KMS-11 (cell line): ENCODE data around the gene ALKBH8.

Experiments
- H2AFZ ChIP-seq: fragments of 200-600 bp; sonication (generic); 2 replicates; pipeline ENCODE4 v1.6.1; 2016; ENCODE audit warnings: antibody characterized with exemption, mixed run types, low read depth
- H3K27ac ChIP-seq: fragments of 200-600 bp; sonication (generic); 2 replicates; pipeline ENCODE4 v1.6.1; 2016; ENCODE audit warnings: mild to moderate bottlenecking, mixed run types
- H3K27me3 ChIP-seq: fragments of 200-600 bp; sonication (generic); 2 replicates; pipeline ENCODE4 v1.6.1; 2017; ENCODE audit warnings: mild to moderate bottlenecking, low read depth, mixed run types, moderate library complexity; ENCODE audit not compliant: insufficient read depth
- H3K36me3 ChIP-seq: fragments of 200-600 bp; sonication (generic); 2 replicates; pipeline ENCODE4 v1.6.1; 2017; ENCODE audit warnings: mild to moderate bottlenecking, mixed run types; ENCODE audit not compliant: insufficient read depth
- H3K4me1 ChIP-seq: fragments of 200-600 bp; sonication (generic); 2 replicates; pipeline ENCODE4 v1.6.1; 2016; ENCODE audit warnings: mild to moderate bottlenecking, low read depth, mixed run types; ENCODE audit not compliant: poor library complexity, severe bottlenecking
- H3K4me2 ChIP-seq: fragments of 200-600 bp; sonication (generic); 2 replicates; pipeline ENCODE4 v1.7.0; 2016; ENCODE audit warnings: mild to moderate bottlenecking, mixed run types
- H3K4me3 ChIP-seq: fragments of 200-600 bp; sonication (generic); IDR thresholded peaks from 2 replicates; pipeline ENCODE4 v1.6.1; 2017; ENCODE audit warnings: low read depth, low read length, mixed read lengths; ENCODE audit not compliant: insufficient read depth
- H3K79me2 ChIP-seq: fragments of 200-600 bp; sonication (generic); 2 replicates; pipeline ENCODE4 v1.6.1; 2016; ENCODE audit warnings: low read depth, mixed run types; ENCODE audit not compliant: insufficient read depth
- H3K9ac ChIP-seq: fragments of 200-600 bp; sonication (generic); 2 replicates; pipeline ENCODE4 v1.6.1; 2016; ENCODE audit warnings: mild to moderate bottlenecking, mixed run types
- H4K20me1 ChIP-seq: fragments of 200-600 bp; sonication (generic); 2 replicates; pipeline ENCODE4 v1.6.1; 2016; ENCODE audit warnings: mild to moderate bottlenecking, mixed run types; ENCODE audit not compliant: insufficient read depth
- CTCF ChIP-seq: fragments of 200-600 bp; sonication (generic); conservative IDR thresholded peaks from 2 replicates; pipeline ENCODE4 v1.6.1; 2017; ENCODE audit warnings: low read depth, mild to moderate bottlenecking, antibody characterized with exemption, low read length, moderate library complexity, mixed read lengths

ALKBH8 gene

DNA sequence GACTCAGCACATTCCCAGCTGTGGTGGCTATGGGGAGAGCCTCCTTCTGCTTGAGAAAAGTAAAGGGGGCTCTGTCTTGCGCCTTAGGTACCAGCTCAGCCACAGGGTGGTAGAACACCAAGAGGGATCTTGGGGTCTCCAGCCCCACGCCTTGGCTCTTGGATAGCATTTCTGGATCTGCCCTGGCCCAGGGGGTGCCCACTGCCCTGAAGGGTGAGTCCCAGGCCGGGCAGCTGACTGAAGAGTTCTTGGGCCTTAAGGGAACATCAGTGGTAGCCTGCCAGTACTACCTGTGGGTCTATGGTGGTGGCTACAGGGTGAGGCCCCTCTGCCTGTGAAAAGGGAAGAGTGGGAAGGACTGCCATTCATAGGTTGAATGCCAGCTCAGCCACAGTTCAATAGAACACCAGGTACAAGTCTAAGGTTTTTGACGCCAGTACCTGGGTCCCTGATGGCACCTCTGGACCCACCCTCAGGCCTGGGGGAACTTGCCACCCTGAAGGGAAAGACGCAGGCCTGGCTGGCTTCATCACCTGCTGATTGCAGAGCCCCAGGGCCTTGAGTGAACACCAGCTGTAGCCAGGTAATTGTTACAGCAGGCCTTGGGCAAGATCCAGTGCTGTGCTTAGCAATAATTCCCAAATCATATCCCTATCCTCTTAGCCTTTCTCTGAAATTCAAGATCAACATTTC, 111.8 kb downstream of the ALKBH8 start:
- H3K9ac ChIP-seq, result no peak overlapping the region
- TF ChIP-seq CTCF, result no peak
- no peaks in the 10 kb centered on the region for H4K20me1 ChIP-seq
- H3K4me1 ChIP-seq, result peaks cover 17% of the 10 kb centered on the region
- no peaks in the 10 kb centered on the region for H3K36me3 ChIP-seq
- H3K27ac ChIP-seq, result no peak overlapping the region
- no peak overlapping the region for H2AFZ ChIP-seq
- H3K4me3 ChIP-seq, result no peak overlapping the region
- H3K4me2 ChIP-seq, result no peak overlapping the region
- H3K79me2 ChIP-seq, result peaks cover 14% of the 10 kb centered on the region; the same call in 1 of the 2 replicates
- H3K27me3 ChIP-seq, result no peaks in the 10 kb centered on the region
